T1000 (cell line): Measurements from ENCODE around the gene EML4.

Source experiments
- DNase-seq: peaks from one replicate; lab custom pipeline; 2025; ENCODE audit warnings: mixed read lengths; lab: John Stamatoyannopoulos, UW

EML4 gene

GRCh38 chr2:42225573-42225972, 56.4 kb downstream of the EML4 start:
- no peak for DNase-seq

DNA sequence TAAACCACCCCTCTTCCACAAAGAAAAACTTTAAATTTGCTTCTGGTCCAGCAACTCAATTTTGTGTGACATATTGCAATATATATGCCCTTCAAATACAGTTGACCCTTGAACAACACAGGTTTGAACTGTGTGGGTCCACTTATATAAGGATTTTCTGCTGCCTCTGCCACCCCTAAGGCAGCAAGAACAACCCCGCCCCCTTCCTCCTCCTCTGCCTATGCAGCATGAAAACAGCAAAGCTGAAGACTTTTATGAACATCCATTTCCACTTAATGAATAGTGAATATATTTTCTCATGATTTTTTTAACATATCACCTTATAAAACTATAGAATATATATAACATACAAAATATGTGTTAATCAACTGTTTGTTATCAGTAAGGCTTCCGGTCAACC, 58.3 kb downstream of the EML4 start:
- DNase-seq: no peak

- DNase-seq: no peak
Measured at GRCh38 chr2:42228101-42228500, 58.9 kb downstream of the EML4 start.

GRCh38 chr2:42229949-42230348, 60.8 kb downstream of the EML4 start:
- DNase-seq: no peak

GRCh38 chr2:42230891-42231290, 61.7 kb downstream of the EML4 start:
- no peak for DNase-seq

DNA sequence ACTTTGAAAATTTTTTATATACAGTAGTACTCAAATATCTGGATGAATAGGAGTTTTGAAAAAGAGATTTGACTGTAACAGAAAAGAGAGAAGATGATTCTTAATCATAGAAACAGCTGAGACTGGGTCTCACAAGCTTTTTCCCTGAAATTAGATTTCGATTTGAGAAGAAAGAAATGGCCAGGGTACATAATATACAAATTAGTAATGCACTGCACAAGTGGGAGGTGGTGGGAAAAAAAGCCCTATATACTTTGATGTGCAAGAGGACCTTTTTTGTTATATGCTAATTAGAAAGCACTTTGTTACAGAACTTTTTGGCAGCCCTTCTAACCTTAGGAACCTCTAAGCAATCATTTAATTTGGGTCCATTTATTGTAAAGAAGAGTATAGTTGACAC, 62.9 kb downstream of the EML4 start:
- no peak for DNase-seq

- no peak for DNase-seq
Measured at GRCh38 chr2:42233976-42234441, 64.9 kb downstream of the EML4 start.

DNA sequence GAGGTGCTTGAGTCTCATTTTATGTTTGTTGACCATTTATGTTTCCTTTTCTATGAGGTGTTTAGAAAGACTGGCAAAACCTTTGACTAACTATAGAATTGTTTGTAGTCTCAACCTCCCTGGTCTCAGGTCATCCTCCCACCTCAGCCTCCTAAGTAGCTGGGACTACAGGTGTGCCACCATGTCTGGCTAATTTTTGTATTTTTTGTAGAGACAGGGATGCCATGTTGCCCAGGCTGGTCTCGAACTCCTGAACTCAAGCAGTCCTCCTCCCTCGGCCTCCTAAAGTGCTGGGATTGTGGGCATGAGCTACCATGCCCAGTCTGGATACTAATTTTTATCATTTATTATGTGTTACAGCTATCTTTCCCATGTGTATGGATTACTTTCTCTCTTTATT, 67.8 kb downstream of the EML4 start:
- no peak for DNase-seq

GRCh38 chr2:42238644-42239288, 69.6 kb downstream of the EML4 start:
- no peak for DNase-seq

DNA sequence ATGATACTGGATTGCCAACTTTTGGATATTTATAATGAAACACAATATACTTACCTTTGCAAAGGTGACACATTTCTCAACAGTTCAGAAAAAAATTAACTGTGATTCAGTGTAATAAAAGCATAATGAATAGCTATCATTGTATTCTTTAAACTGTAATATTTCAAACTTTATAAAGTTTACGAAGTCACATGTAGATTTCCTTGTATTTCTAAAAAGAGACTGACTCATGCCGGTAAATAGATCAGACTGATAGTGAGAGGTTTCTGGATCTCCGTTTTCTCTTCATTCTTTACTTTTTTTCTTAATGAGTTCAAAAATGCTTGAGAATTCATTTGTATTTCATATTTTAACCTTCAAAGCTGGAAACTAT, 70.1 kb downstream of the EML4 start:
- DNase-seq: no peak

GRCh38 chr2:42239811-42240210, 70.7 kb downstream of the EML4 start:
- no peak for DNase-seq

DNA sequence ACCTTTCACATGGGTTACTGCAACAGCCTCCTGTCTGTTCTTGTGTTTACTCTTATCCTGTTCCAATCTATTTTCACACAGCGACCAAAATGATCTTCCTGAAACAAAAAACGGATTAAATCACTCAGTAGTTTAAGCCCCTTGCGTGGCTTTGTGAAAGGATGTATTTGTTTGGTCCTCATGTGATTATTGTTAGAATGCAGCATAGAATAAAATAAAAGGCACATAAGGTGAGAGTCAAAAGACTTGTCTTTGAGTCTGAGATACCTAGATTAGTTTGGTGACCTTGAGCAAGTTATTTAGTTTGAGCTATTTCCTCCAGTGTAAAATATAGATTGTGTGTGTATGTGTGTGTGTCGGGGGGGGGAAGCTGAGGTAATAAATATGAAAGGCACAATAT, 72.4 kb downstream of the EML4 start:
- DNase-seq: no peak

DNA sequence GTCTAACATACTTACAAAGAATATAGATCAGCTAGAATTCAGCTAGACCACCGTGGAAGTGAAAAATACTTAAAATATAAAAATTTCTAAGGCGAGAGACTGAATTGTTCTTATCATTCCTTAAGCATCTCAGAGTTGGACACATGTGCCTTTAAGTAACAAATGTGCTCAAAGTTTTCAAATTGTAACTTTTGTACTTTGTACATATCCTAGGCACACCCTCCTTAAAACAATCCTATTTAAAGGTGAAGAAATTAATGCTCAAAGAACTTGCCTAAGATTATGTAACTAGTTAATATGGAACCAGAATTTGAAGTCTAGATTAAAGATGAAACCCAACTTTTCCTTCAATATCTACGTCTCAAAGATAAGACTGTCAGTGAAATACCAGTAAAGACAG, 74.1 kb downstream of the EML4 start:
- DNase-seq: no peak

- no peak for DNase-seq
Measured at GRCh38 chr2:42244520-42244919, 75.4 kb downstream of the EML4 start.

GRCh38 chr2:42245396-42245795, 76.2 kb downstream of the EML4 start:
- no peak for DNase-seq

DNA sequence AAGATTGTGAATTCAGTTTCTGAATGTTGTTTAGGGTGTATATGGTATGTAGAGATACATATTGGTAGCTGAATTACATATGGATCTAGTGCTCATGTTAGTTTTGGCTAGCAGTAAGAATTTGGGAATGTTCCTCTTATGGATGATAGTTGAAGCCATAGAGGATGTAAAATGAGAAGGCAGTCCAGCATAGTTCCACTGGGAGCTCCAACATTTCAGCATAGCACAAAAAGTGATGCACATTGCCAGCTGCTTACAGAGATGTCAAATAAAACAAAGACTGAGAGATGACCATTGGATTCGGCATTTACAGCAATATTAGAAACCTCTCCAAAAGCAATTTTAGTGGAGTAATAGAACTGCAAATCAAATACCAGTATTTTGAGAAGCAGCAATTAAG, 77.4 kb downstream of the EML4 start:
- DNase-seq: no peak

DNA sequence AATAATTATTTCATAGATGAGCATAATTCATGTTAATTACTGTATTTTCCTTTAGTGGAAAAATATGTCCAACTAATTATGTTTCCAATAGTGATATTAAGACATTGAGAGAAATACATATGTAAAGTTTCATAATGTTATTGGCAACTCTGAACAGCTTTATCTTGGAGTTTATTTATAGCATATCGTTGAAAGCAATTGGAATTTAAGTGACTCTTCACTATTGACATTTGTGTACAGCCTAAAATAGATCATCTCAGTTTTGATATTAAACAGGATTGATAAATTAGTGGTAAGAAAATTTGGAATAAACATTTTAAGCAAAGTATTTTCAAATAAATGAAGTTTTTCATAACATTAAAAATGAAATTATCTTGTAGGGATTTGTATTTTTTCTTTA, 79.7 kb downstream of the EML4 start:
- no peak for DNase-seq

DNA sequence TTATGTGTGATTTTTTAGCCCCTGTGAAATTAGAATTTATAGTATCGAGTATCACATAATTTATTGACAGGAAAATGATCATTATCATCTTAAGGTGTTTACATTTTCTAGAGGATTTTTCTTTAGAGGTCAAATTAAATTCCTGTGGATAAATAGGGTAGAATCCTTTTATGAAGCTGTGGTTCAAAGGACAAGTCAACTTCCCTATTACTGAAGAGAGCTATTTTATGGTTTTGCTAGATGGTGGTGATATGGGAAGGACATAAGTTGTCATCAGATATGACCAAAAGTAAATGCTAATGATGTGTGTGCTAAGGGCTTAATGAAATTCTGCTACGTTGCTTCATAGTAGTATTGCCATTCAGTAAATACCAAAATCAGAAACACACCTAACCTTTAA, 80.1 kb downstream of the EML4 start:
- no peak for DNase-seq

DNA sequence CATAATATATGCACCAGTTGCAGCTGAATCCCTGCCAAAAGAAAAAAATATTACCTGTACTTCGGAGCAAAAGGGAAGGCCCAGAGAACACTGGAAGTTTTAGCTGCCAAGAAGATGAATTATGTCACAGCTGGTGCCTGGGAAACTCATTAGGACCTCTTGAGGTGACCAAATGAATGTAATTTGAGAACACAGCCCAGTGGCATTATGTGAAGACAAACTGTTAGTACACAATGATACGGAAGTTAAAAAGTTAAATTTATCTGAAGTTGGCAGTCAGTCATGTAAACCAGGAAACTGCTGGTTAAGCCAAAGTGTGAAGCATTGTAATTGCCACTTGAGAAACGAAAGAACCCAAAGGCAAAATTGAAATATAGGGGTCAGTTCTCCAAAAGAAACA, 80.7 kb downstream of the EML4 start:
- no peak for DNase-seq

- no peak for DNase-seq
Measured at GRCh38 chr2:42250925-42251324, 81.8 kb downstream of the EML4 start.

DNA sequence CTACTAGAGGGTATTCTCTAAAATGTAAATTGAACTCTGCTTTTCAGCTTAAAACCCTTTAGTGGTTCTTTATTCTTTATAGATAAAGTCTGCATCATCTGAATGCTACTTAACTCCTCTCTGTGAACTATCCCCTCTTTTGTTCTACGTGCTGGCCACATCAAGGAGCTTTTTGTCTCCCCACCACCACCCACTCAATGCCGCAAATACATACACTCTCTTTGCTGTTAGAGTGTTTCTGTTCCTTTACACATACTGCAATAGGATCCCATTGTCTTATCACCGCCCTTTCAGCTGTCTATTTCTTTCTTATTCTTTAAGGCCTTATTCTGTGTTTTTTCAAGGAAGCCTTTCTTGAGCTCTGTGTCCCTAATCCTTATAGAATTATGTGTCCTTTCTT, 83.3 kb downstream of the EML4 start:
- DNase-seq: no peak

DNA sequence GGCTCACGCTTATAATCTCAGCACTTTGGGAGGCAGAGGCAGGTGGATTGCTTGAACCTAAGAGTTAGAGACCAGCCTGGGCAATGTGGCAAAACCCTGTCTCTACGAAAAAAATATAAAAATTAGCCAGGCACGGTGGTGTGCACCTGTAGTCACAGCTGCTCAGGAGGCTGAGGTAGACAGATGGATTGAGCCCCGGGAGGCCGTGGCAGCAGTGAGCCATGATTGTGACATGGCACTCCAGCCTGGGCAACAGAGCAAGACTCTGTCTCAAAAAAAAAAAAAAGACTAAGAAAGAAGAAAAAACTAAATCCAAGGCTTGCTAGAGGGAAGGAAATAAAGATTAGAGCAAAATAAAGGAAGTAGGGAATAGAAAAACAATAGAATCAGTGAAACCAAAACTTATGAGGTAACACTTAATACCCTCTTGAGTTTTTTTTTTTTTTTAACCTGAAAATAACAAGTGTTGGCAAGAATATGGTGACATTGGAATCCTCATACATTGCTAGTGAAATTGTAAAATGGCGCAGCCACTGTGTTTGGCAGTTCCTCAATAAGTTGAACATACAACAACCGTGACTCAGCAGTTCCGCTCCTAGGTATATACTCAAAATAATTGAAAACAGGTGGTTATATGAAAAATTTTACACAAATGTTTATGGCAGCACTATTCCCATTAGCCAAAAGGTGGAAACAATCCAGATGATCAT, 85.2 kb downstream of the EML4 start:
- DNase-seq: no peak

DNA sequence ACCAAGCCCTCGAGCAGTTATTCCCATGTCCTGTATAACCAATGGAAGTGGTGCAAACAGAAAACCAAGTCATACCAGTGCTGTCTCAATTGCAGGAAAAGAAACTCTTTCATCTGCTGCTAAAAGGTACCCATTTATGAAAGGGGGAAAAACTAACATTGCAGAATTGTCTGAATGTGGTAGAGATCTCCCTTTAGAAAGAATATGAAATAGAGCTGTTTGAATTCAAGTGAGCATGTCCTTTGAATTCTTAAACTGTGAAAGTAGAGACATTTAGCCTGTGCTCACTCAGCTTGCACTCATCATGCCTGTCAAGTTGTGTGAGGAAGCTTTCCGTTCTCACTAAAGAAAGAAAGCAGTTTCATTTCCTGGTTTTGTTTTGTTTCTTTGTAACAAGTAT, 87.4 kb downstream of the EML4 start:
- no peak for DNase-seq
